Stimulated activated CD4-positive, alpha-beta T cell treated with anti-CD3 and anti-CD28 coated beads, Interleukin-4, amount 100 ng/mL, for 48 hours (primary cell): ENCODE data around the gene PTPRA.
A peak's percentile ranks its signal among the peaks of the same experiment; 100 is the strongest.
"Not testable (repeated sequence)": the region's sequence is repeated elsewhere in the genome, so short reads cannot be mapped to it uniquely, and the experiment has no call there.

ENCODE experiments used
- DNase-seq, 2 donors: peaks; one replicate each; pipeline ENCODE4 v3.0.0-alpha.2; 2020; ENCODE audit warnings: low read depth in 2 of 2

The PTPRA gene, protein sequence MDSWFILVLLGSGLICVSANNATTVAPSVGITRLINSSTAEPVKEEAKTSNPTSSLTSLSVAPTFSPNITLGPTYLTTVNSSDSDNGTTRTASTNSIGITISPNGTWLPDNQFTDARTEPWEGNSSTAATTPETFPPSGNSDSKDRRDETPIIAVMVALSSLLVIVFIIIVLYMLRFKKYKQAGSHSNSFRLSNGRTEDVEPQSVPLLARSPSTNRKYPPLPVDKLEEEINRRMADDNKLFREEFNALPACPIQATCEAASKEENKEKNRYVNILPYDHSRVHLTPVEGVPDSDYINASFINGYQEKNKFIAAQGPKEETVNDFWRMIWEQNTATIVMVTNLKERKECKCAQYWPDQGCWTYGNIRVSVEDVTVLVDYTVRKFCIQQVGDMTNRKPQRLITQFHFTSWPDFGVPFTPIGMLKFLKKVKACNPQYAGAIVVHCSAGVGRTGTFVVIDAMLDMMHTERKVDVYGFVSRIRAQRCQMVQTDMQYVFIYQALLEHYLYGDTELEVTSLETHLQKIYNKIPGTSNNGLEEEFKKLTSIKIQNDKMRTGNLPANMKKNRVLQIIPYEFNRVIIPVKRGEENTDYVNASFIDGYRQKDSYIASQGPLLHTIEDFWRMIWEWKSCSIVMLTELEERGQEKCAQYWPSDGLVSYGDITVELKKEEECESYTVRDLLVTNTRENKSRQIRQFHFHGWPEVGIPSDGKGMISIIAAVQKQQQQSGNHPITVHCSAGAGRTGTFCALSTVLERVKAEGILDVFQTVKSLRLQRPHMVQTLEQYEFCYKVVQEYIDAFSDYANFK

GRCh38 chr20:2873010-2873746 lies at the start of gene PTPRA:
PTPRA (plus strand) TSS chr20:2873481; CDS start chr20:2964278, 90,797 bp downstream.
- DNase-seq: peak; percentile 89 to 90

GRCh38 chr20:2825761-2826160 lies 47.5 kb upstream of the PTPRA start:
- no peak for DNase-seq

DNA sequence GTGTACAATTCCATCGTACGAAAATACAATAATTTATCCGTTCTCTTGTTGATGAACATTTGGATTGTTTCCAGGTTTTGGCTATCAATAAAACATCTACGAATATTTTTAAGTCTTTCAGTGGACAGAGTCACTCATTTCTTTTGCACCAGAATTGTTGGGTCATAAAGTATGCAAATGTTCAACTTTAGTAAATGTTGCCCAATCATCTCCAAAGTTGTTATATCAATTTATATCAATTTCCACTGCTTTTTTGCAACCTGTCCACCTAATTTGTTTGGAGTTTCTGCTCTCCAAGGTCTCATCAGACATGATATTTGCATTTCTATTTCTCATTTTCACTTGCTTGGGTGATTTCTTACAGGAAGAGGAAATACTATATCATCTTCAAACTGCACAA lies 46.6 kb upstream of the PTPRA start:
- DNase-seq: no peak

DNA sequence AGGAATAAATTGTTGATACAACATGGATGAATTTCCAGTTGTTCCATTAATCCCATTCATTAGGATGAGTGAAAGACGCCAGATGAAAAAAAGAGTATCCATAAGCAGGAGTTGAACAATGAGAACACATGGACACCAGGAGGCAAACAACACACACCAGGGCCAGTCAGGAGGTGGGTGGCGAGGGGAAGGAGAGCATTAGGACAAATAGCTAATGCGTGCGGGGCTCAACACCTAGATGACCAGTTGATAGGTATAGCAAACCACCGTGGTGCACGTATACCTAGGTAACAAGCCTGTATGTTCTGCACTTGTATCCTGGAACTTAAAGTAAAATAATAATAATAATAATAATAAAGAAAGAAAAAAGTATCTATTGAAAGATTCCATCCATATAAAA lies 43.9 kb upstream of the PTPRA start:
- no peak for DNase-seq

- not testable (repeated sequence) for DNase-seq
These were observed 42.1 kb upstream of the PTPRA start for GRCh38 chr20:2831206-2831605.

GRCh38 chr20:2833761-2834160 lies 39.5 kb upstream of the PTPRA start:
- DNase-seq: no peak

- DNase-seq: no peak
These were observed 38.7 kb upstream of the PTPRA start for GRCh38 chr20:2834401-2835110.

GRCh38 chr20:2835331-2835796 lies 37.9 kb upstream of the PTPRA start:
- no peak for DNase-seq

DNA sequence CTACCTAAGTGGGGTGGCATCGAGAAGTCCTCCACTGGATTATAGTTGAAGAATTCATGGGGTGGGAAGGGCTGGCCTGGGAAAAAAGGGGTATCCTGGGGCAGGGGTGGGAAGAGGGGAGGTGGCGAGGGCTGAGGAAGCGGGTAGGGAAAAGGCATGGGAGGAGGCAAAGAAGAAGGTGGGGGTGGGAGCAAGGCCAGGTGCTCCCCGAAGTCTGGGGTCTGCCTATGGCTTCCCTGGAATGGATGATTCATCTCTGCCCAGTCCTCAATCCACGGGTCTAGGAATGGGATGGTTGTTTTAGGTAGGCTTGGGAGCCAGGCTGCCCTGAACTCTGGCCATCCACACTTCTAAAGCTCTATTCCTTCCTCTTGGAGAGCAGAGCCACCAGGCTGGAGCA lies 37.2 kb upstream of the PTPRA start:
- DNase-seq: no peak

DNA sequence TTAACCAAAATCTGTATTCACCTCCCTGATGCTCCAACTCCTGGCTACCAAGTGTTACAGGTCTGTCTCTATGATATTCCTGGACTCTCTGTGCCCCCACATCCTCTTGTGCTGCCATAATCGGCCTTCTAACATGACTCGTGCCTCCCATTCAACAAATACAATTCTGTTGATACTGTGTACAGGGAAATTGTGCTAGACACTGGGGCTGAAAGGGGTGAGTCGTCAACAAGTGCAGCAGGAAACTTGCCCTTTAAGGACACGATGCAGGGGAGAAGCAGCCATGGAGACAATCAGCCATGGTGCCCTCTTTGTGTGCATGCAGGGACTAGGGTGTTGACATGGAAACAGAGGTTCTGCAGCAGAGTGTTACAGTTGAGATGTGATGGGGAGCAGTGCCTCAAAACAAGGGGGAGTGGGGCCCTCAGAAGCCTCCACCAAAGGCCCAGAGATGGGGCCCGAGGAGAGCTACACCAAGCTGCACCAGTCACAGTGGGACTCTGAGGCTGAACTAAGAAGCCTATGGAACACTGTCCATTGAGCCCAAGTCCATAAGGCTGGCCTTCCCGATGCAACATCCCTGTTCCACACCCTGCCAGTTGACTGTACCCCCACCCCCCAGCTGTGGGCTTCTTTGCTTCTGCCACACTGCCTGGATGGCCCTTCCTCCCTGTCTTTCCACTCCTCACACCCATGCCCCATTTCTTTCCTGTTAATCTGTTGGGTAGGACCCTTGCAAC lies 35.9 kb upstream of the PTPRA start:
- no peak for DNase-seq

DNA sequence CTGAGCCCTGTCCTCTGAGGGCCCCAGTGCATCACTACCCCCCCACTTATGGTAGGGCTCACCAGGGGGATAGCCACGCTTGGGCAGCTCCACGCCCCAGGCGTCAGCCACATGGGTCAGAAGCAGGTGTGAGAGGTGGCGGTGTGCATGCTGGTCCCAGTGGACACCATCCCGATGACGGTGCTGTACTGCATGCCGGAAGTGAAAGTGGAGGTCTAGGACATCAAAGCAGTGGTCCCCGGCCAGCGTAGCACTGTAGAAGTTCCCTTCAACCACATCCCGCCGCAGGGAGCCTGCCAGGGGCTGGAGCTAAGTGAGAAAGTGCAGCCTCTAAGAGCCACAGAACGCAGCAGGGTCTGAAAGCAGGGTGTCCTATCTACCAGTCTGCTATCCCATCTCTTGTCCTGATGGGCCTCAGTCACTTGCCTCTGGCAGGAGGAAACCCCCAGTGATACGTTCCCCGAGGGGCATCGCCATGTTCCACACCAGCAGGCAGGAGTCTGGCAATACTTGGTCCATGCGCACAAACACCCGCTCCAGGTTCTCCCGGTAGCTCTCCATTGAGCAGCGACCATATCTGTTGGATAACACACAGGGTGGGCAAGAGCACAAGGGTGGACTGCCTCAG lies 35.0 kb upstream of the PTPRA start:
- DNase-seq: no peak

- no peak for DNase-seq
These were observed 34.2 kb upstream of the PTPRA start for GRCh38 chr20:2838847-2839671.

GRCh38 chr20:2839732-2840137 lies 33.5 kb upstream of the PTPRA start:
- DNase-seq: no peak

DNA sequence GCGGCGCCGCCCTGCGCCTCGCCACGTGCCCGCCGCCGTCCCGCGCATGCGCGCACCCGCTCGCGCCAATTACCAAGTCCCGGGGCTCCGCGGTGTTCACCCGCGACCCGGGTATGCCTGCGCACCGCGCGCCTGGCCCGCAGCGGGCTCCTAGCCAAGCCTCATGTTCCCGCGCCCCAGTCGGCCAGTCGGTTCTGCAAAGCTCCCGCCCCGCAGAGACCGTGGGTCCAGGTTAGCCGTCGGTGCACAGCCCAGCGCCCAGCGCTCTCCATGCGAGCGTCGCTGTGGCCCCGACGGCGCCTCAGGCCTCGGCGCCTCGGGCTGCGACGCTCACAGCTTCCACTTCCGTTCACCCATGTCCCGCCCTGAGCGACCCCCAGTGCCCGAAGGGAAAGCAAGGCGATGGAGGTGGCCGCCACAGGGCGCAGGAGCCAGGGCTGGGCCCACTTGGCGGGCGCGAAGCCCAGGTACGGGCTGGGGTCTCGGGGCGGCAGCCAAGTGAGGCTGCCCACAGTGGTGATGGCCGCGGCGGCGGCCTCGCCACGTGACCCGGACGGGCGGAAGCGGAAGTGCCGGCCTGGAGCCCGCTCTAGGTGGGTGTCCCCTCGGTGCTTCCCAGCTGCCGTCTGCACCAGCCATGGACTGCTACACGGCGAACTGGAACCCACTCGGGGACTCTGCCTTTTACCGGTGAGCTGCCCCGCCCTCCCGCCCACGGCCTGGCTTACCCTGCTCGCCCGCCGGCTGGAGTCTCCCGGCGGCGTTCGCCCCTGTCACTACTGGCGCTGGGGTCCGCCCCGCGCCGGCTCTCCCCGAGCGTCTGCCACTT lies 32.9 kb upstream of the PTPRA start, which contains the start of the genes PCED1A and VPS16:
TSS of gene PCED1A (minus strand) at position 518 of the 829 bp plus-strand sequence. CDS start 743 bp downstream, outside the sequence.
TSS of gene VPS16 (plus strand) at position 608 of the 829 bp plus-strand sequence. CDS start at position 638, 30 bp downstream.
- DNase-seq: peak; percentile 84 to 88

- peak in 1 of 2 donors; percentile 26 for DNase-seq
These were observed 32.2 kb upstream of the PTPRA start for GRCh38 chr20:2840967-2841531.

DNA sequence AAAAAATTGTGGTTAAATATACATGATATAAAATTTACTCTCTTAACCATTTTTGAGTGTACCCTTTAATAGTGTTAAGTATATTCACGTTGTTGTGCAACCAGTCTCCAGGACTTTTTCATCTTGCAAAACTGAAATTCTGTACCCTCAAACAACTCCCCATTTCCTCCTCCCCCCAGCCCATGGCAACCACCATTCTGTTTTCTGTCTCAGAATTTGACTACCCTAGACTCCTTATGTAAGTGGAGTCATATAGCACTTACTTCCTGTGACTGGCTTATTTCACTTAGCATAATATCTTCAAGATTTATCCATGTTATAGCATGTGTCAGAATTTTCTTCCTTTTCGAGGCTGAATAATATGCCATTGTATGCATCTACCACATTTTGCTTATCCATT lies 27.7 kb upstream of the PTPRA start:
- no peak for DNase-seq

DNA sequence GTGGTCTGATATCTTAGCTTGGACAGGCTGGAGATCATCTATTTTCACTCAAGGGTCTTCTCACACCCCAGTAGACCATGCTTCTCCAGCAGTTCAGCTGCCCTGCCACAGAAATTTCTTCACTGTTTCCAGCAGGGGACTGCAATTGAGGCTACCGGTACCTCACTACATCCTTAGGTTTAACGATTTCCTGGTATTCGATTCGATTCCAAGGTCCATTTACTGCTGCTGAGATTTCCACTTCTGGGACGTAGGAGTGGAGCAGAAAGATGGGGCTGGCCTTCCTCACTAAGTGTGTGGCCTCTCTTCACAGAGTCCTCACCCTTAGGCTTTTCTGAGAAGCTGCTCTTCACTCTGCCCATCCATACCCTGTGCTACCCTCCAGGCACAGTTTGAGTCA lies 26.6 kb upstream of the PTPRA start:
- DNase-seq: no peak

DNA sequence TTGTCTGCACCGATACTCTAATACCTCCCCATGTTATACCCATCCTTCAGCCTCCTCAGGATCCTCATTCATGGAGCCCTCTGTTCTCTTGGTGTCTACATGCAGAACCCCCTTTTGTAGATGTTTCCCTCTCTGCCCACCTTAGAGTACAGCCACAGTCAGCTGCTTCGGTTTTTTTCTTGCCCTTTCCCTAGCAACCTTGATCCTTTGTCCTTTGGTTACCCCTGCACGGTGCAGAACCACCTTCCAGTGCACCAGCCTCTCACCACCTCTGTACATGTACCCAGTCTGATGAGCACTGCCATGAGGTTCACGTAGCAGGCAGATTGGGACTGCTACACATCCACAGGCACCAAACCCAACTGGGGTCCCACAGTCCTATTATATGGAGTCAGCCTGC lies 25.5 kb upstream of the PTPRA start:
- DNase-seq: no peak
